OCI-LY1 (cell line): ENCODE data around the gene DTHD1.

Experiments used
- H2AFZ ChIP-seq: fragments of 200-600 bp; sonication (generic), shearing (Covaris generic); 2 replicates; pipeline ENCODE4 v1.6.0; 2014; ENCODE audit warnings: antibody characterized with exemption, mild to moderate bottlenecking, low read length
- H3F3A ChIP-seq: fragments of 200-600 bp; sonication (generic), shearing (Covaris generic); 2 replicates; pipeline ENCODE4 v1.6.0; 2014; ENCODE audit warnings: mild to moderate bottlenecking, antibody characterized with exemption, low read length, moderate library complexity; ENCODE audit not compliant: insufficient read depth
- H3K27ac ChIP-seq: fragments of 200-600 bp; sonication (generic); 2 replicates; pipeline ENCODE4 v1.5.1; 2014; ENCODE audit warnings: low read length, mixed run types, mild to moderate bottlenecking, low read depth; ENCODE audit not compliant: poor library complexity, severe bottlenecking
- H3K27me3 ChIP-seq: fragments of 200-600 bp; sonication (generic); 2 replicates; pipeline ENCODE4 v1.6.0; 2014; ENCODE audit warnings: antibody characterized with exemption, mild to moderate bottlenecking, low read length, moderate library complexity; ENCODE audit not compliant: insufficient read depth
- H3K36me3 ChIP-seq: fragments of 200-600 bp; sonication (generic); 2 replicates; pipeline ENCODE4 v1.6.1; 2014; ENCODE audit warnings: mild to moderate bottlenecking, antibody characterized with exemption, low read length, moderate library complexity, mixed read lengths; ENCODE audit not compliant: insufficient read depth
- H3K4me1 ChIP-seq: fragments of 200-600 bp; sonication (generic); 2 replicates; pipeline ENCODE4 v1.5.1; 2014; ENCODE audit warnings: mild to moderate bottlenecking, low read length, moderate library complexity; ENCODE audit not compliant: insufficient read depth, severe bottlenecking
- H3K4me2 ChIP-seq: fragments of 200-600 bp; sonication (generic), shearing (Covaris generic); 2 replicates; pipeline ENCODE4 v1.6.1; 2014; ENCODE audit warnings: low read length
- H3K4me3 ChIP-seq: fragments of 200-600 bp; sonication (generic); 2 replicates; pipeline ENCODE4 v1.5.1; 2014; ENCODE audit warnings: low read length, low read depth, mild to moderate bottlenecking, mixed read lengths; ENCODE audit not compliant: poor library complexity, severe bottlenecking
- H3K79me2 ChIP-seq: fragments of 200-600 bp; shearing (Covaris generic); 2 replicates; pipeline ENCODE4 v1.6.1; 2016; ENCODE audit warnings: mixed run types, low read length, mixed read lengths; ENCODE audit not compliant: insufficient read depth
- H3K9ac ChIP-seq: fragments of 200-600 bp; sonication (generic), shearing (Covaris generic); 2 replicates; pipeline ENCODE4 v1.6.1; 2014; ENCODE audit warnings: mild to moderate bottlenecking, low read length, mixed read lengths
- H3K9me2 ChIP-seq: fragments of 200-600 bp; sonication (generic), shearing (Covaris generic); 2 replicates; pipeline ENCODE4 v1.6.1; 2014; ENCODE audit warnings: low read depth, mild to moderate bottlenecking, low read length, mixed read lengths
- H3K9me3 ChIP-seq: fragments of 200-600 bp; shearing (Covaris generic); 2 replicates; pipeline ENCODE4 v1.6.1; 2014; ENCODE audit warnings: low read length, mixed read lengths
- H4K20me1 ChIP-seq: fragments of 200-600 bp; sonication (generic), shearing (Covaris generic); 2 replicates; pipeline ENCODE4 v1.6.0; 2016; ENCODE audit warnings: mild to moderate bottlenecking, low read length; ENCODE audit not compliant: insufficient read depth
- CTCF ChIP-seq: fragments of 200-600 bp; sonication (generic), shearing (Covaris generic); IDR thresholded peaks from 2 replicates; pipeline ENCODE4 v1.5.1; 2017; ENCODE audit warnings: mild to moderate bottlenecking, antibody characterized with exemption, low read length, moderate library complexity, mixed read lengths
- EZH2 ChIP-seq: fragments of 200-600 bp; sonication (generic), shearing (Covaris generic); IDR thresholded peaks from 2 replicates; pipeline ENCODE4 v1.8.0; 2017; ENCODE audit warnings: borderline replicate concordance, mixed run types, mild to moderate bottlenecking, antibody characterized with exemption, low read length, moderate library complexity, mixed read lengths

Gene DTHD1

DNA sequence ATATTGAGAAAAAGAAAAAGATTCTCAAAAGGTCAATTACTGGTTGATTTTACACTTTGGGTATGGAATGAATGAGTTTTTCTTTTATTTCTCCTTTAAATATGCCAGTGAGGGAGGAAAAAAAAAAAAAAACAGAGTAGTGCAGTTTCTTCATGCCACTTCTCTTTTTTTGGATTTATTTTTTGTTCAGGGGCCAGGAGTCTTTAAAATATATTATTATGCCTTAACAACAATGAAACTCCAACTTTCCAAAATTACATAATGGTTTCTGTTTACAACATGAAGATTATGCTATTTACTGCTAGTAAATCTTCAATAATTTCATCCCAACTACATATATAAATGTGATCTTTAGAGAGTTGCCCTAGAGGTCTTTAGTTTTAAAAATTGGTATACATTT is 31.9 kb downstream of the DTHD1 start:
- no peak for TF ChIP-seq CTCF
- TF ChIP-seq EZH2 = no peak
- Histone ChIP-seq H3K9me2 (no peaks in the 10 kb centered on the region), H3K9me3 (no peaks in the 10 kb centered on the region), H3K4me1 (peaks cover 58% of the 10 kb centered on the region), H3K27me3 (no peaks in the 10 kb centered on the region), H3K4me2 (no peak overlapping the region), H2AFZ (no peak overlapping the region), H3K36me3 (no peaks in the 10 kb centered on the region), H3K9ac (no peak overlapping the region), H3K79me2 (no peaks in the 10 kb centered on the region), H3F3A (no peaks in the 10 kb centered on the region; the same call in 1 of the 2 replicates), H3K27ac (peak overlapping the region; percentile 77), H3K4me3 (no peak overlapping the region), H4K20me1 (no peaks in the 10 kb centered on the region)

GRCh38 chr4:36313703-36314102 is 32.3 kb downstream of the DTHD1 start:
- Histone ChIP-seq H3K4me3 (no peak overlapping the region), H3K9ac (no peak overlapping the region), H3K79me2 (no peaks in the 10 kb centered on the region), H3K4me2 (no peak overlapping the region), H3K36me3 (no peaks in the 10 kb centered on the region), H3K9me3 (no peaks in the 10 kb centered on the region), H3K4me1 (peaks cover 58% of the 10 kb centered on the region), H3K27me3 (no peaks in the 10 kb centered on the region), H4K20me1 (no peaks in the 10 kb centered on the region), H2AFZ (no peak overlapping the region), H3K27ac (peak overlapping the region; percentile 77), H3K9me2 (no peaks in the 10 kb centered on the region), H3F3A (no peaks in the 10 kb centered on the region; the same call in 1 of the 2 replicates)
- TF ChIP-seq CTCF (no peak), EZH2 (no peak)

GRCh38 chr4:36316607-36317006 is 35.2 kb downstream of the DTHD1 start:
- TF ChIP-seq EZH2 = no peak
- no peak for TF ChIP-seq CTCF
- no peak overlapping the region for H3K9ac ChIP-seq
- no peaks in the 10 kb centered on the region; the same call in 1 of the 2 replicates for H3F3A ChIP-seq
- H3K4me2 ChIP-seq = no peak overlapping the region
- H3K9me2 ChIP-seq = no peaks in the 10 kb centered on the region
- H3K79me2 ChIP-seq = no peaks in the 10 kb centered on the region
- no peaks in the 10 kb centered on the region for H3K36me3 ChIP-seq
- no peaks in the 10 kb centered on the region for H3K27me3 ChIP-seq
- H3K4me1 ChIP-seq = peaks cover 59% of the 10 kb centered on the region
- no peak overlapping the region for H3K4me3 ChIP-seq
- H3K27ac ChIP-seq = no peak overlapping the region
- H4K20me1 ChIP-seq = no peaks in the 10 kb centered on the region
- no peaks in the 10 kb centered on the region for H3K9me3 ChIP-seq
- no peak overlapping the region for H2AFZ ChIP-seq
